Vagina (tissue), 2 donors: Measurements from ENCODE around the gene YIPF1.

ENCODE experiments used
- POLR2A ChIP-seq, 2 donors: fragments of 450-650 bp; IDR thresholded peaks; one replicate each; pipeline ENCODE4 v1.6.1; 2017; ENCODE audit warnings: antibody characterized with exemption in 2 of 2, mild to moderate bottlenecking in 2 of 2, moderate library complexity in 2 of 2
- TF ChIP-seq, protein P1 (sequence below), 3 experiments: fragments of 450-650 bp in 2 of 3; fragments of 200-600 bp in 1 of 3; sonication (generic) in 1 of 3; IDR thresholded peaks; one replicate each; pipeline ENCODE4 v1.5.1; 2017 to 2019; ENCODE audit warnings: antibody characterized with exemption in 3 of 3, mild to moderate bottlenecking in 2 of 3, moderate library complexity in 2 of 3

DNA sequence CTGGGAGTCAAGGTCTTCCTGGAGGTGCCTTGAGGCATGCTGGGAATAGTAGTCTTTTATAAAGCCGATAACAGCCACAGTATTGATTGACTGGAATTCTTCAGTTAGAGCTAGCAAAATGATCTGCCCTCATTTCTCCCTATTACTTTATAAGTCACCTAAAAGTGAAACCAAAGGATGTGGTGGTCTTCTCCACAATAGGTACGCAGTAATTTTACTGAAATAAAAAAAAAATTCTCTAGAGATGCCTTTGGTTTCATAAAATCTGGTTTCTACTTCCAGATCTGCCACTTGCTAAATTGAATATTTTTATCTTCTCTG lies 51.0 kb downstream of the YIPF1 start:
- TF ChIP-seq, protein P1, sequence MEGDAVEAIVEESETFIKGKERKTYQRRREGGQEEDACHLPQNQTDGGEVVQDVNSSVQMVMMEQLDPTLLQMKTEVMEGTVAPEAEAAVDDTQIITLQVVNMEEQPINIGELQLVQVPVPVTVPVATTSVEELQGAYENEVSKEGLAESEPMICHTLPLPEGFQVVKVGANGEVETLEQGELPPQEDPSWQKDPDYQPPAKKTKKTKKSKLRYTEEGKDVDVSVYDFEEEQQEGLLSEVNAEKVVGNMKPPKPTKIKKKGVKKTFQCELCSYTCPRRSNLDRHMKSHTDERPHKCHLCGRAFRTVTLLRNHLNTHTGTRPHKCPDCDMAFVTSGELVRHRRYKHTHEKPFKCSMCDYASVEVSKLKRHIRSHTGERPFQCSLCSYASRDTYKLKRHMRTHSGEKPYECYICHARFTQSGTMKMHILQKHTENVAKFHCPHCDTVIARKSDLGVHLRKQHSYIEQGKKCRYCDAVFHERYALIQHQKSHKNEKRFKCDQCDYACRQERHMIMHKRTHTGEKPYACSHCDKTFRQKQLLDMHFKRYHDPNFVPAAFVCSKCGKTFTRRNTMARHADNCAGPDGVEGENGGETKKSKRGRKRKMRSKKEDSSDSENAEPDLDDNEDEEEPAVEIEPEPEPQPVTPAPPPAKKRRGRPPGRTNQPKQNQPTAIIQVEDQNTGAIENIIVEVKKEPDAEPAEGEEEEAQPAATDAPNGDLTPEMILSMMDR (IDR thresholded peaks at IDR 0.05): no peak
- no peak for TF ChIP-seq POLR2A (IDR thresholded peaks at IDR 0.05)
